HG02678 (cell line): ENCODE data around the gene AFF2.

Source experiments
- ATAC-seq: cut with Tn5 transposase; IDR thresholded peaks from one replicate; pipeline ENCODE4 v1.9.1; 2021; ENCODE audit warnings: mild to moderate bottlenecking, moderate library complexity; ENCODE audit not compliant: unreplicated experiment

The AFF2 gene

GRCh38 chrX:148715361-148715760 lies 214.9 kb downstream of the AFF2 start:
- ATAC-seq, result no peak

- ATAC-seq, result no peak
These were observed 222.5 kb downstream of the AFF2 start for GRCh38 chrX:148722966-148723365.

- no peak for ATAC-seq
These were observed 223.1 kb downstream of the AFF2 start for GRCh38 chrX:148723551-148723950.

- no peak for ATAC-seq
These were observed 228.5 kb downstream of the AFF2 start for GRCh38 chrX:148728901-148729300.

GRCh38 chrX:148732743-148733142 lies 232.3 kb downstream of the AFF2 start:
- ATAC-seq, result no peak

DNA sequence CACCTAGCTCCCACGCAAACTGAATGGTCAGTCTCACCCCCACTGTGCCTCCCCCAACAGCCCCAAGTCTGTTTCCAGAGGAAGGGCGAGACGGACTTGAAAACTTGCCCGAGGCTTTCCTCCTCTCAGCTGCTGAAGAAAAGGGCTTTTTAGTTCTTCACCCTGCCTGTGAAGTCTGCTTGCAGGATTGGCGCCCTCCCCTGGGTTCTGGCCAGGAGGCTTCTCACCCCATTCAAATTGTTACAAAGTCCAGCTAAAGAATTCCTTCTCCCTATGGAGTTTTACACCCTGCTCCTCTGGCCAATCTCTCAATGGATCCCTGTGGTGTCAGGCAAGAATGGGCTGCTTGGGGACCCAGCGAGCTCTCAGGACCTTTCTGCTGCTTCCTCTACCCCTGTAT lies 241.0 kb downstream of the AFF2 start:
- ATAC-seq, result no peak

DNA sequence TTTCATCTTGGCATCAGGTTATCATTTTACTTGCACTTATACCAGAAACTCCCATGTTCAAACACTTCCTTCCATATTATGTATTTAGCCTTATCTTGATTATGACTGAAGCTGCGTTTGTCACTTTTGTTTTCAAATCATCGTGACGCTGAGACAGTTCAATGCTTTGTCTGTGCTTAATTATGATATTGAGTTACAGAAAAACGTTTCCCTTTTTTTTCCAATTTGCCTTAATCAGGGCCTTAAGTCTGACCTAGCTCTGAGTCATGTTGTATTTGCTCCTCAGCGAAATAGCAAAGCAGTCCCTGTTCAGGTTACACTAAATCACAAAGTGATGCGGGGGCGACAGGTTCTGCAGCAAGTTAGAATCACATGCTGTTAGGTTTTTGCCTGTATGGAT lies 254.7 kb downstream of the AFF2 start:
- no peak for ATAC-seq

GRCh38 chrX:148763896-148764295 lies 263.5 kb downstream of the AFF2 start:
- no peak for ATAC-seq

DNA sequence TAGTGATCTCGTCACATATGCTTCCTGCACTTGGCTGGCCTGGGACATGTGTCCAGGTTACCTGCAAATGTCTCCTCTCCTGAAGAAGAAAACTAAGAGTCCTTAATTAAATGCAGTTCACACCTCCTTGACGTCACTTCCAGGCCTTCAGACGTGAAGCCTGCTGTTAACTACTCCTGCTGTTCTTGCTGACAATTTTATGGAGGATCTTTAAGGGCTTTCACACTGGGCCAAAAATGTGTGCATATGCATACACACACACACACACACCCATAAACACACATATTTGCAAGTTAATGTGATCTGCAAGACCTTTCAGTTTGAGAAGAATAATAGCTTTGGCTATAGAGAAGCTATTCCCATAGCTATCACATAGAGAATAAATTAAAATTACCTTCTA lies 267.9 kb downstream of the AFF2 start:
- ATAC-seq, result no peak

DNA sequence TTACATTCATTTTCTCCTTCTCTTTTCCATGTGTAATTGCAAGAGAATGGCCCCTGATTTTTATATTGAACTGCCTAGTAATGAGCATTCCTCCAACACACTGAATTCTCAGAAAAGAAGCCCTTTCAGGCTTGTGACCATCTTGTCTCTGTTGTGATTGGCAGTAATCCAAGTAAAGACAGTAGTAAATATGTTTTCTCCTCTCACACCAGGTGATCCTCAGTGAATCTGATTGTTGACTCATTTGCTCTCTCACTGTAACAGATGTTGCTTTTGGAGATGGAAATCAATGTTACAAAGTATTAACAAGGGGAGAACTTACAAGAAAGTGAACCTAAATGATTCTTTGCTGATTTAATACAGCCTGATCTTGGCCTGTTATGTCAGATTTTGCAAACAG lies 271.0 kb downstream of the AFF2 start:
- ATAC-seq, result no peak

- no peak for ATAC-seq
These were observed 273.9 kb downstream of the AFF2 start for GRCh38 chrX:148774276-148774675.

- no peak for ATAC-seq
These were observed 283.7 kb downstream of the AFF2 start for GRCh38 chrX:148784137-148784536.

- no peak for ATAC-seq
These were observed 284.4 kb downstream of the AFF2 start for GRCh38 chrX:148784856-148785255.

DNA sequence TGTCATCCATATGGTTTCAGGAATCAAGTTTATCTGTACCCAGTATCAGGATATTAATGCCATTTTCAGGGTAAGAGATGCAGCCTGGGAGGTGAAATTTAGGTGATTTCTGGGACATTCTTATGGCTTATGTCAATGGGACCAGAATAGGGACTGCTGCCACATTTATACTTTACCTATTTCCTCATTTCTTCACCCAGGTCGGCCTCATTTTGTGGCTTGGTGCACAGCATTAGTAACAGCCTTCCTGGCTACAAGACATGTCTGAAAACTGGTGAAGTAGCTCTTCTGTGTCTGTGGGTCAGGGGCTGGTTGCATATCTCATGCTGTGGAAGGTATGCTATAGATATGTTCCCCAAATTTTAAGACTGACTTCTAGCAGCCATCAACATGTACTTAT lies 284.8 kb downstream of the AFF2 start:
- ATAC-seq, result no peak

GRCh38 chrX:148788449-148788848 lies 288.0 kb downstream of the AFF2 start:
- no peak for ATAC-seq

- ATAC-seq, result no peak
These were observed 293.9 kb downstream of the AFF2 start for GRCh38 chrX:148794350-148794749.

DNA sequence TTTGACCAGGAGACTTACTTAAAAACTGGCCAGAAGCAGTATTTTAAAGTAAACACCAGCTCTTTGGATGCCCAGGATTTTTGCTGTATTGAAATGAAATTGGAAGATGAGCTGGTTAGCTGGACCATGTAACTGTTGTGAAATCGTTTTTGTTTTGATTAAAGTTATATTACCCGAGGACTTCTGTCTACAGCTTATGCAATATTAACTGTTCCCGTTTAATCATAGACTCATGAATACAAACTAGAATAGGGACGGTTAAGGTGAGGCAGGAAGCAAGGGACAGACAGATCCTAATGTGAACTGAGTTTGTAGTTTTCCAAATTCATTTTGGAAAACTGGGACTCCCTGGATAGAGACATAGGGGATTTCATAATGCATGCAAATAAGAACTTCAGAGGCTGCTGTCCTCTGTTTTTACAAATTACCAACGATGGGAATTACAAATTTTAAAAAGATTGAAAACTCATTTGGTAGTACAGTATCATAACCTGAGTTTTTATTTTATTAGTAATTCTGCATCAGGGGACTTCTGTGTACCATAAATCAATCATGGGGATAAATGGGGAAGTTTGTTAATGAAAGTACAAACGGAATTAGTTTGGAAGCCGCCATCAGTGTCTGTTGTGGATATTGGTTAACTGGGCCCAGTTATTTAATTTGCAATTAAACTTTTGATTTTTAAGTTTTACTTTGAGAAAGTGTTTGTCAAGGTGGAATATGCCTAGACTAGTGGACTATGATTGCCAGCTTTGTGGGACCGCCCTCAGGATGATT lies 304.4 kb downstream of the AFF2 start:
- ATAC-seq, result no peak

DNA sequence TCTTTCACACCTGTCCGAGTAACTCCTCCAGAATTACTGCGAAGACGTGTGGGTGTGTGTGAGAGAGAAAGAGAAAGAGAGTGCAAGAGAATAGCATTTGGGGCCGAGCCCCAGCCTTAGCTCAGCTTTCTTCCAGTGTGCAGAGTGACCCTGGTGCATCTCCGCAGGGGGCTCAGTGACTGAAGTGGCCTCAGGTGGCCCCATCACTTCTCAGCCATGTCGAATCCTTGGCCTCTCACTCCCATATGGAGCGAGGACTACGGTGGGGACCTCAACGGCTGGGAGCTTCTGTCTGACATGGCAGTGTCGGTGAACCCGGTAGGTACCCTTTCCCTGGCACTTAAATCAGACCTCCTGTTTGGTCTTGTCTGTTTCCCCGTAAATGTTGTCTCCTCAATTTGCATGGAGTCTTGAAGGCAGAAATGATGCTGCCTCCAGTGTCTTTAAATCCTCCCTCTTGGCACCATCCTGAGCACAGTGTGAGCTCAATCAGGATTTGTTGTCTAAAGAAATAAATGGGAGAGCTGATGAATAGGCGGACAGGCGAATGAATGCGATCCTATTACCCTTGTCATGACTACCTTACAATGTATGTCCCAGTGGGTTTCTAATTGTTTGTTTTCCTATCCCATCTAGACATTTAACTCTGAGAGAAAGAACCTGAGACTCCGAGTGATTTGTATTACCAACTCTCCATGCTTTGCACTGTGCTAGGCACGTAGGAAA lies 305.9 kb downstream of the AFF2 start:
- ATAC-seq, result no peak

DNA sequence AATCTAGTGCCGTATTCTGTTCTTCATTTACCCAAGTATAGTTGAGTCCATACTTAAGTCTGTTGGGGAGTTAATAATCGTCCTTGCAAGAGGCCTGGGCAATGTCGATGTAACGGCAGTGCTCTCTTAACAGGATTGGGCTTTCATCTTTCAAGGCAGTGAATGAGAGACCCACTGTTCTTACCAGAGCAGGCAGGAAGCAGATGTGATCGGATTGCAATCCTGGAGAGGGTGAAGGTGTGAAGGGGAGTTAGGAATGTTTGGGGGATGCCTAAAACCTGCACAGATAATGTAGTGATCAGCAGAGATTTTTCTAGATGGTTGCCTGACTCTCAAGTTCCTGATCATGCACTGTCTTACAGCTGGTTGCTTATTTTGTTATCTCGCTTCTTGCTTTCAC lies 308.4 kb downstream of the AFF2 start:
- ATAC-seq, result no peak

GRCh38 chrX:148811236-148811635 lies 310.8 kb downstream of the AFF2 start:
- no peak for ATAC-seq

GRCh38 chrX:148813422-148813821 lies 313.0 kb downstream of the AFF2 start:
- ATAC-seq, result no peak

DNA sequence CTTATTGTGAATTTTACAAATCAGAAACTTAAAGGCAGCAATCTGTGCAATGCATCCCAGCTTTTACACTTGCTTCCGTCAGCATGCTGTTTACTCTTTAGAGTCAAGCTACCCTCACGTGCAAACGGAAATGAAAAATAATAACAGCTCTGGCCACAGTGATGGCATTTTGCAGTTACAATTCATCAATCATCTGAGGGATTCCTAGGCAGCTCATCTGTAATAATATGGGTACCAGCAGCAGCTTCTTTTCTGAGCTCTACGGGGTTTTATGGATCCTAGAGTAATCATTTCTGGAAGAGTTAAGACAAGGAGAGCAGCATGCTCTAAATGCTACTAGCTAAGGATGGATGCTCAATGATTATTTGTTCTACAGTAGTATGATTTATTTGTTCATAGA lies 313.6 kb downstream of the AFF2 start:
- ATAC-seq, result no peak
